HEK293 (cell line): ENCODE measurements around the gene SMC3.

Source experiments
- CTCF ChIA-PET: fragments of 350-600 bp; formaldehyde crosslinking; extraction: SDS; loops from one replicate; lab custom pipeline; 2021; ENCODE audit warnings: antibody characterized with exemption; lab: Yijun Ruan, JAX
- POLR2A ChIA-PET: fragments of 300-600 bp; formaldehyde crosslinking; extraction: SDS; loops from one replicate; lab custom pipeline; 2020; ENCODE audit warnings: antibody characterized with exemption, inconsistent platforms; lab: Yijun Ruan, JAX
- H3K27ac ChIP-seq: fragments of 200-500 bp; sonication (Bioruptor generic); 2 replicates; pipeline ENCODE4 v1.5.1; 2014; ENCODE audit warnings: low read depth, low read length, control low read depth, inconsistent platforms; ENCODE audit errors: extremely low read depth
- H3K36me3 ChIP-seq, 2 experiments: fragments of 200-500 bp in 1 of 2; sonication (Bioruptor generic) in 1 of 2; 1 replicate in 1 of 2; 2 replicates in 1 of 2; pipeline ENCODE4 v1.5.1; 2014 to 2017; ENCODE audit warnings: inconsistent platforms in 2 of 2, low read length in 2 of 2; ENCODE audit not compliant: control insufficient read depth in 2 of 2, insufficient read depth in 1 of 2
- H3K4me1 ChIP-seq: fragments of 200-500 bp; sonication (Bioruptor generic); 2 replicates; pipeline ENCODE4 v1.5.1; 2014; ENCODE audit warnings: mild to moderate bottlenecking, low read length, inconsistent platforms; ENCODE audit not compliant: control insufficient read depth, insufficient read depth
- H3K4me3 ChIP-seq: 2 replicates; pipeline ENCODE4 v1.5.1; 2011; ENCODE audit warnings: low read depth, mild to moderate bottlenecking, control low read depth, low read length, moderate library complexity
- H3K9me3 ChIP-seq: fragments of 200-500 bp; sonication (Bioruptor generic); 2 replicates; pipeline ENCODE4 v1.5.1; 2014; ENCODE audit warnings: low read depth, low read length, inconsistent platforms; ENCODE audit not compliant: control insufficient read depth, insufficient read depth
- GLI4 ChIP-seq: fragments of 450-650 bp; formaldehyde crosslinking; IDR thresholded peaks from 2 replicates; pipeline ENCODE4 v1.5.1; 2016; ENCODE audit warnings: missing biosample characterization, missing genetic modification characterization
- GLIS1 ChIP-seq: fragments of 450-650 bp; formaldehyde crosslinking; IDR thresholded peaks from 2 replicates; pipeline ENCODE4 v1.5.1; 2016; ENCODE audit warnings: missing biosample characterization, missing genetic modification characterization
- OSR2 ChIP-seq: fragments of 450-650 bp; formaldehyde crosslinking; IDR thresholded peaks from 2 replicates; pipeline ENCODE4 v1.5.1; 2016; ENCODE audit warnings: missing biosample characterization, missing genetic modification characterization
- SCRT1 ChIP-seq: fragments of 450-650 bp; formaldehyde crosslinking; IDR thresholded peaks from 2 replicates; pipeline ENCODE4 v1.5.1; 2016; ENCODE audit warnings: missing biosample characterization, missing genetic modification characterization, borderline replicate concordance
- SETDB1 ChIP-seq: IDR thresholded peaks from one replicate; pipeline ENCODE4 v1.6.1; 2017; ENCODE audit warnings: mild to moderate bottlenecking, low read length, moderate library complexity, mixed read lengths; ENCODE audit not compliant: insufficient read length
- SP7 ChIP-seq: fragments of 450-650 bp; formaldehyde crosslinking; IDR thresholded peaks from 2 replicates; pipeline ENCODE4 v1.5.1; 2016; ENCODE audit warnings: missing biosample characterization, missing genetic modification characterization
- ZNF629 ChIP-seq: fragments of 450-650 bp; formaldehyde crosslinking; IDR thresholded peaks from 2 replicates; pipeline ENCODE4 v1.5.1; 2017; ENCODE audit warnings: missing biosample characterization, missing genetic modification characterization
- ZNF707 ChIP-seq: fragments of 450-650 bp; formaldehyde crosslinking; IDR thresholded peaks from 2 replicates; pipeline ENCODE4 v1.5.1; 2016; ENCODE audit warnings: missing biosample characterization, missing genetic modification characterization
- TF ChIP-seq, protein P1 (sequence below): fragments of 450-650 bp; formaldehyde crosslinking; IDR thresholded peaks from 2 replicates; pipeline ENCODE4 v1.5.1; 2016; ENCODE audit warnings: missing biosample characterization, missing genetic modification characterization
- TF ChIP-seq, protein P2 (sequence below): fragments of 450-650 bp; formaldehyde crosslinking; IDR thresholded peaks from 2 replicates; pipeline ENCODE4 v1.5.1; 2016; ENCODE audit warnings: missing biosample characterization, missing genetic modification characterization
- TF ChIP-seq, protein P3 (sequence below): fragments of 450-650 bp; formaldehyde crosslinking; IDR thresholded peaks from 2 replicates; pipeline ENCODE4 v1.5.1; 2016; ENCODE audit warnings: missing biosample characterization, missing genetic modification characterization, borderline replicate concordance

Gene SMC3

DNA sequence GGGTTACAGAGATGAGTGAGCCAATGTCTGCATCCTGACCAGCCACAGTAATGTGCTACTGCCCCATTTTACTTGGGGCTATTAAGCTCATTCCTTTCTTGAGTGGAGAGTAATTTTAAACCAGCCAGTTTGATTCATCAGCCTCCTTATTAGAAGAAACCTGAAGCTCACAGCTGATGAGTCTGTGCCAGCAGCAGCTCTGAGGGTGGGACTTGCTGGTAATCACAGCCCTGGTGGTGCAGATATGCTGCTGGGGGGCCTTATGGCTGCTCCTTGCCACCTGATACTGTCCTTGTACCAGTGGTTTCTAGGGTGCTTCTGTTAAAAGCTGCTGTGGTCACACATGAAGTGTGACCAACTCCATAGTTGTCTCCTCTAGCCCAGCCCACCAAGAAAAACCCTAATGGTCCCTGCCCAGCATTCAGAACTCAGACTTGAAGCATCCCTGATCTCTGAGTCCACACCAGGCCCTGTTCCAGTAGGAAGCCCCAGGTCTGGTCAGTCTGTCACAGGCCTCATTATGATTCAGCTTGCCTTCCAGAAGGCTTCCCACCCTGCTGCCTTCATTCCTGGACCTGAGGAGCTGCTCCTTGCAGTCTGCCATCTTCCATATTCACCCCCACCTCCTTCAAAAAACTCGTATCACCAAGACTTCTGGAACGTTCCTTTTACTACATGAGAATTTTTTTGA is 47.7 kb downstream of the SMC3 start (continued):
- TF ChIP-seq, protein P1, sequence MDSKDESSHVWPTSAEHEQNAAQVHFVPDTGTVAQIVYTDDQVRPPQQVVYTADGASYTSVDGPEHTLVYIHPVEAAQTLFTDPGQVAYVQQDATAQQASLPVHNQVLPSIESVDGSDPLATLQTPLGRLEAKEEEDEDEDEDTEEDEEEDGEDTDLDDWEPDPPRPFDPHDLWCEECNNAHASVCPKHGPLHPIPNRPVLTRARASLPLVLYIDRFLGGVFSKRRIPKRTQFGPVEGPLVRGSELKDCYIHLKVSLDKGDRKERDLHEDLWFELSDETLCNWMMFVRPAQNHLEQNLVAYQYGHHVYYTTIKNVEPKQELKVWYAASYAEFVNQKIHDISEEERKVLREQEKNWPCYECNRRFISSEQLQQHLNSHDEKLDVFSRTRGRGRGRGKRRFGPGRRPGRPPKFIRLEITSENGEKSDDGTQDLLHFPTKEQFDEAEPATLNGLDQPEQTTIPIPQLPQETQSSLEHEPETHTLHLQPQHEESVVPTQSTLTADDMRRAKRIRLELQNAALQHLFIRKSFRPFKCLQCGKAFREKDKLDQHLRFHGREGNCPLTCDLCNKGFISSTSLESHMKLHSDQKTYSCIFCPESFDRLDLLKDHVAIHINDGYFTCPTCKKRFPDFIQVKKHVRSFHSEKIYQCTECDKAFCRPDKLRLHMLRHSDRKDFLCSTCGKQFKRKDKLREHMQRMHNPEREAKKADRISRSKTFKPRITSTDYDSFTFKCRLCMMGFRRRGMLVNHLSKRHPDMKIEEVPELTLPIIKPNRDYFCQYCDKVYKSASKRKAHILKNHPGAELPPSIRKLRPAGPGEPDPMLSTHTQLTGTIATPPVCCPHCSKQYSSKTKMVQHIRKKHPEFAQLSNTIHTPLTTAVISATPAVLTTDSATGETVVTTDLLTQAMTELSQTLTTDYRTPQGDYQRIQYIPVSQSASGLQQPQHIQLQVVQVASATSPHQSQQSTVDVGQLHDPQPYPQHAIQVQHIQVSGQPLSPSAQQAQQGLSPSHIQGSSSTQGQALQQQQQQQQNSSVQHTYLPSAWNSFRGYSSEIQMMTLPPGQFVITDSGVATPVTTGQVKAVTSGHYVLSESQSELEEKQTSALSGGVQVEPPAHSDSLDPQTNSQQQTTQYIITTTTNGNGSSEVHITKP: peak; percentile 46; the same call in 1 of the 2 replicates
- TF ChIP-seq ZNF629 (tag by site-specific recombination) (no peak), SCRT1 (tag by site-specific recombination) (no peak), GLIS1 (tag by site-specific recombination) (peak; percentile 84), OSR2 (tag by site-specific recombination) (peak; percentile 69)
- TF ChIP-seq, protein P2, sequence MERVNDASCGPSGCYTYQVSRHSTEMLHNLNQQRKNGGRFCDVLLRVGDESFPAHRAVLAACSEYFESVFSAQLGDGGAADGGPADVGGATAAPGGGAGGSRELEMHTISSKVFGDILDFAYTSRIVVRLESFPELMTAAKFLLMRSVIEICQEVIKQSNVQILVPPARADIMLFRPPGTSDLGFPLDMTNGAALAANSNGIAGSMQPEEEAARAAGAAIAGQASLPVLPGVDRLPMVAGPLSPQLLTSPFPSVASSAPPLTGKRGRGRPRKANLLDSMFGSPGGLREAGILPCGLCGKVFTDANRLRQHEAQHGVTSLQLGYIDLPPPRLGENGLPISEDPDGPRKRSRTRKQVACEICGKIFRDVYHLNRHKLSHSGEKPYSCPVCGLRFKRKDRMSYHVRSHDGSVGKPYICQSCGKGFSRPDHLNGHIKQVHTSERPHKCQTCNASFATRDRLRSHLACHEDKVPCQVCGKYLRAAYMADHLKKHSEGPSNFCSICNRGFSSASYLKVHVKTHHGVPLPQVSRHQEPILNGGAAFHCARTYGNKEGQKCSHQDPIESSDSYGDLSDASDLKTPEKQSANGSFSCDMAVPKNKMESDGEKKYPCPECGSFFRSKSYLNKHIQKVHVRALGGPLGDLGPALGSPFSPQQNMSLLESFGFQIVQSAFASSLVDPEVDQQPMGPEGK (tag by site-specific recombination): peak; percentile 23; the same call in 1 of the 2 replicates

GRCh38 chr10:110616493-110617033 is 49.1 kb downstream of the SMC3 start:
- H3K27ac ChIP-seq: no peak overlapping the region
- POLR2A ChIA-PET: no interaction called here
- no peak overlapping the region for H3K4me3 ChIP-seq
- H3K36me3 ChIP-seq: no peaks in the 10 kb centered on the region
- CTCF ChIA-PET: interaction anchor here (0.6 to 4.5 kb wide), 4 partner anchors 23 to 116 kb away, joined by 3 to 30 read pairs (median 3); no protein-coding TSS in a partner anchor
- peaks cover 17% of the 10 kb centered on the region for H3K4me1 ChIP-seq
- TF ChIP-seq SETDB1 (no peak), SP7 (tag by site-specific recombination) (no peak), ZNF707 (peak; percentile 68; the same call in 1 of the 2 replicates), GLI4 (tag by site-specific recombination) (no peak)
- TF ChIP-seq, protein P3, sequence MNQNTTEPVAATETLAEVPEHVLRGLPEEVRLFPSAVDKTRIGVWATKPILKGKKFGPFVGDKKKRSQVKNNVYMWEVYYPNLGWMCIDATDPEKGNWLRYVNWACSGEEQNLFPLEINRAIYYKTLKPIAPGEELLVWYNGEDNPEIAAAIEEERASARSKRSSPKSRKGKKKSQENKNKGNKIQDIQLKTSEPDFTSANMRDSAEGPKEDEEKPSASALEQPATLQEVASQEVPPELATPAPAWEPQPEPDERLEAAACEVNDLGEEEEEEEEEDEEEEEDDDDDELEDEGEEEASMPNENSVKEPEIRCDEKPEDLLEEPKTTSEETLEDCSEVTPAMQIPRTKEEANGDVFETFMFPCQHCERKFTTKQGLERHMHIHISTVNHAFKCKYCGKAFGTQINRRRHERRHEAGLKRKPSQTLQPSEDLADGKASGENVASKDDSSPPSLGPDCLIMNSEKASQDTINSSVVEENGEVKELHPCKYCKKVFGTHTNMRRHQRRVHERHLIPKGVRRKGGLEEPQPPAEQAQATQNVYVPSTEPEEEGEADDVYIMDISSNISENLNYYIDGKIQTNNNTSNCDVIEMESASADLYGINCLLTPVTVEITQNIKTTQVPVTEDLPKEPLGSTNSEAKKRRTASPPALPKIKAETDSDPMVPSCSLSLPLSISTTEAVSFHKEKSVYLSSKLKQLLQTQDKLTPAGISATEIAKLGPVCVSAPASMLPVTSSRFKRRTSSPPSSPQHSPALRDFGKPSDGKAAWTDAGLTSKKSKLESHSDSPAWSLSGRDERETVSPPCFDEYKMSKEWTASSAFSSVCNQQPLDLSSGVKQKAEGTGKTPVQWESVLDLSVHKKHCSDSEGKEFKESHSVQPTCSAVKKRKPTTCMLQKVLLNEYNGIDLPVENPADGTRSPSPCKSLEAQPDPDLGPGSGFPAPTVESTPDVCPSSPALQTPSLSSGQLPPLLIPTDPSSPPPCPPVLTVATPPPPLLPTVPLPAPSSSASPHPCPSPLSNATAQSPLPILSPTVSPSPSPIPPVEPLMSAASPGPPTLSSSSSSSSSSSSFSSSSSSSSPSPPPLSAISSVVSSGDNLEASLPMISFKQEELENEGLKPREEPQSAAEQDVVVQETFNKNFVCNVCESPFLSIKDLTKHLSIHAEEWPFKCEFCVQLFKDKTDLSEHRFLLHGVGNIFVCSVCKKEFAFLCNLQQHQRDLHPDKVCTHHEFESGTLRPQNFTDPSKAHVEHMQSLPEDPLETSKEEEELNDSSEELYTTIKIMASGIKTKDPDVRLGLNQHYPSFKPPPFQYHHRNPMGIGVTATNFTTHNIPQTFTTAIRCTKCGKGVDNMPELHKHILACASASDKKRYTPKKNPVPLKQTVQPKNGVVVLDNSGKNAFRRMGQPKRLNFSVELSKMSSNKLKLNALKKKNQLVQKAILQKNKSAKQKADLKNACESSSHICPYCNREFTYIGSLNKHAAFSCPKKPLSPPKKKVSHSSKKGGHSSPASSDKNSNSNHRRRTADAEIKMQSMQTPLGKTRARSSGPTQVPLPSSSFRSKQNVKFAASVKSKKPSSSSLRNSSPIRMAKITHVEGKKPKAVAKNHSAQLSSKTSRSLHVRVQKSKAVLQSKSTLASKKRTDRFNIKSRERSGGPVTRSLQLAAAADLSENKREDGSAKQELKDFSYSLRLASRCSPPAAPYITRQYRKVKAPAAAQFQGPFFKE: no peak
- TF ChIP-seq, all 188 proteins: peak for 1
- no peaks in the 10 kb centered on the region for H3K9me3 ChIP-seq
